ENCODE results near the gene SRGAP1. TPM values are rescaled to one million over a fixed set of nuclear protein-coding genes. Genes with fewer than 3 reads are reported as not detected.

The SRGAP1 gene
- polyA plus RNA-seq, 1 donor from 2014 or later, result 4.8 TPM

DNA sequence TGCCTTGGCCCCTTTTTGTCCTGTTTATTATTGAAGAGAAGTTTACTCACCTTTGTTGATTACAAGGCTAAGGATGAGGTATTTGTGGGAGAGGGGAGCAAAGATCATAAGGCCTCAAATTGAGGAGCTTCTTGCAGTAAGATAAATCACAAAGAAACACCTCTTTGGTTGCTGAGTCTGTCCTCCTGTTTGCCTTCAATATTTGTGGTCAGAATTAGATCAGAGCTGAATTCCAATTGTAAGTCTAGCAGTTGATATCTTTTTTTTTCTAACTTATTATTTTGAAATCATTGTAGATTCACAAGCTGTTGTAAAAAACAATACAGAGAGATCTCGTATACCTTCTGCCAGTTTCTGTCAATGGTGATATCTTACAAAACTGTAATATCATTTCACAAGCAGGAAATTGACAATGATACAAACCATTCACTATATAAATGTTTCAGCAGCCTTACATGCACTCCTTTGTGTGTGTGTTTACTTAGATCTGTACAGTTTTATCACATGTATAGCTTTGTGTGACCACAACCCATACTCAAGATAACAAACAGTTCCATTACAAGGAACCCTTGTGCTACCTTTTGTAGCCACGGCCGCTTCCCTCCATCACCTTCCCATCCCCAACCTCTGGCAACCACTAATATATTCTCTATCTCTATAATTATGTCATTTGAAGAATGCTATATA, 280.2 kb downstream of the SRGAP1 start:
- no peak overlapping the region for H3K4me3 ChIP-seq (ENCODE audit: low read length)
- no peaks in the 10 kb centered on the region for H3K79me2 ChIP-seq (replicated peaks; ENCODE audit: insufficient read depth, low read length)
- no peaks in the 10 kb centered on the region for H4K20me1 ChIP-seq (ENCODE audit: insufficient read depth)
- no peak overlapping the region for H3K27ac ChIP-seq (ENCODE audit: low read length)
- H3K9me2 ChIP-seq (ENCODE audit: insufficient read depth, low read length), result no peaks in the 10 kb centered on the region
- no peaks in the 10 kb centered on the region for H3F3A ChIP-seq (ENCODE audit: insufficient read depth, low read length, poor library complexity, severe bottlenecking)
- H3K36me3 ChIP-seq (ENCODE audit: insufficient read depth, low read length), result peaks cover 5% of the 10 kb centered on the region
- no peaks in the 10 kb centered on the region for H3K9me3 ChIP-seq (ENCODE audit: low read length)
- no peak overlapping the region for H3K9ac ChIP-seq (ENCODE audit: low read length)
- no peaks in the 10 kb centered on the region for H3K27me3 ChIP-seq (ENCODE audit: insufficient read depth, low read depth, low read length)
- no peak overlapping the region for H3K4me2 ChIP-seq (ENCODE audit: low read length)
- no peak overlapping the region for H2AFZ ChIP-seq (ENCODE audit: low read depth, low read length)
- TF ChIP-seq EP300 (conservative IDR thresholded peaks at IDR 0.05; ENCODE audit: poor library complexity, severe bottlenecking) (no peak), TAF1 (IDR thresholded peaks at IDR 0.05; ENCODE audit: low read depth) (no peak), EZH2 (IDR thresholded peaks at IDR 0.05; ENCODE audit: borderline replicate concordance, insufficient read depth, low read length, poor library complexity, severe bottlenecking) (no peak), MXI1 (conservative IDR thresholded peaks at IDR 0.05; ENCODE audit: poor library complexity, severe bottlenecking) (no peak), RAD21 (conservative IDR thresholded peaks at IDR 0.05) (no peak), CTCF (IDR thresholded peaks at IDR 0.05; ENCODE audit: poor library complexity, severe bottlenecking) (no peak), SMC3 (conservative IDR thresholded peaks at IDR 0.05; ENCODE audit: poor library complexity) (no peak), POLR2AphosphoS5 (IDR thresholded peaks at IDR 0.05) (no peak)
- TF ChIP-seq, protein P1, sequence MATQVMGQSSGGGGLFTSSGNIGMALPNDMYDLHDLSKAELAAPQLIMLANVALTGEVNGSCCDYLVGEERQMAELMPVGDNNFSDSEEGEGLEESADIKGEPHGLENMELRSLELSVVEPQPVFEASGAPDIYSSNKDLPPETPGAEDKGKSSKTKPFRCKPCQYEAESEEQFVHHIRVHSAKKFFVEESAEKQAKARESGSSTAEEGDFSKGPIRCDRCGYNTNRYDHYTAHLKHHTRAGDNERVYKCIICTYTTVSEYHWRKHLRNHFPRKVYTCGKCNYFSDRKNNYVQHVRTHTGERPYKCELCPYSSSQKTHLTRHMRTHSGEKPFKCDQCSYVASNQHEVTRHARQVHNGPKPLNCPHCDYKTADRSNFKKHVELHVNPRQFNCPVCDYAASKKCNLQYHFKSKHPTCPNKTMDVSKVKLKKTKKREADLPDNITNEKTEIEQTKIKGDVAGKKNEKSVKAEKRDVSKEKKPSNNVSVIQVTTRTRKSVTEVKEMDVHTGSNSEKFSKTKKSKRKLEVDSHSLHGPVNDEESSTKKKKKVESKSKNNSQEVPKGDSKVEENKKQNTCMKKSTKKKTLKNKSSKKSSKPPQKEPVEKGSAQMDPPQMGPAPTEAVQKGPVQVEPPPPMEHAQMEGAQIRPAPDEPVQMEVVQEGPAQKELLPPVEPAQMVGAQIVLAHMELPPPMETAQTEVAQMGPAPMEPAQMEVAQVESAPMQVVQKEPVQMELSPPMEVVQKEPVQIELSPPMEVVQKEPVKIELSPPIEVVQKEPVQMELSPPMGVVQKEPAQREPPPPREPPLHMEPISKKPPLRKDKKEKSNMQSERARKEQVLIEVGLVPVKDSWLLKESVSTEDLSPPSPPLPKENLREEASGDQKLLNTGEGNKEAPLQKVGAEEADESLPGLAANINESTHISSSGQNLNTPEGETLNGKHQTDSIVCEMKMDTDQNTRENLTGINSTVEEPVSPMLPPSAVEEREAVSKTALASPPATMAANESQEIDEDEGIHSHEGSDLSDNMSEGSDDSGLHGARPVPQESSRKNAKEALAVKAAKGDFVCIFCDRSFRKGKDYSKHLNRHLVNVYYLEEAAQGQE (IDR thresholded peaks at IDR 0.05; ENCODE audit: borderline replicate concordance), result no peak

GRCh38 chr12:64125913-64126312, 281.4 kb downstream of the SRGAP1 start:
- no peaks in the 10 kb centered on the region for H3K79me2 ChIP-seq (replicated peaks; ENCODE audit: insufficient read depth, low read length)
- H3K9ac ChIP-seq (ENCODE audit: low read length), result no peak overlapping the region
- H3K36me3 ChIP-seq (ENCODE audit: insufficient read depth, low read length), result peaks cover 5% of the 10 kb centered on the region
- no peak overlapping the region for H3K4me2 ChIP-seq (ENCODE audit: low read length)
- H4K20me1 ChIP-seq (ENCODE audit: insufficient read depth), result no peaks in the 10 kb centered on the region
- no peaks in the 10 kb centered on the region for H3K9me3 ChIP-seq (ENCODE audit: low read length)
- H3F3A ChIP-seq (ENCODE audit: insufficient read depth, low read length, poor library complexity, severe bottlenecking), result no peaks in the 10 kb centered on the region
- no peak overlapping the region for H2AFZ ChIP-seq (ENCODE audit: low read depth, low read length)
- no peak for TF ChIP-seq RAD21 (conservative IDR thresholded peaks at IDR 0.05)
- no peak for TF ChIP-seq POLR2AphosphoS5 (IDR thresholded peaks at IDR 0.05)
- TF ChIP-seq MXI1 (conservative IDR thresholded peaks at IDR 0.05; ENCODE audit: poor library complexity, severe bottlenecking), result no peak
- no peak for TF ChIP-seq TAF1 (IDR thresholded peaks at IDR 0.05; ENCODE audit: low read depth)
- no peak for TF ChIP-seq EZH2 (IDR thresholded peaks at IDR 0.05; ENCODE audit: borderline replicate concordance, insufficient read depth, low read length, poor library complexity, severe bottlenecking)
- TF ChIP-seq SMC3 (conservative IDR thresholded peaks at IDR 0.05; ENCODE audit: poor library complexity), result no peak
- TF ChIP-seq, protein P1 (IDR thresholded peaks at IDR 0.05; ENCODE audit: borderline replicate concordance), result no peak
- TF ChIP-seq EP300 (conservative IDR thresholded peaks at IDR 0.05; ENCODE audit: poor library complexity, severe bottlenecking), result no peak
- H3K4me3 ChIP-seq (ENCODE audit: low read length), result no peak overlapping the region
- H3K9me2 ChIP-seq (ENCODE audit: insufficient read depth, low read length), result no peaks in the 10 kb centered on the region
- no peaks in the 10 kb centered on the region for H3K27me3 ChIP-seq (ENCODE audit: insufficient read depth, low read depth, low read length)
- no peak overlapping the region for H3K27ac ChIP-seq (ENCODE audit: low read length)

Measured in neural cell (in vitro differentiated cells).